ENCODE measurements around the gene STARD10.

STARD10 gene

GRCh38 chr11:72763823-72764222, 30.0 kb downstream of the STARD10 start:
- no peak for DNase-seq (ENCODE audit: low read depth in 2 of 2)

GRCh38 chr11:72762641-72763304, 31.1 kb downstream of the STARD10 start:
- DNase-seq (ENCODE audit: low read depth in 2 of 2): no peak

GRCh38 chr11:72760539-72761405, 33.1 kb downstream of the STARD10 start:
- no peak for DNase-seq (ENCODE audit: low read depth in 2 of 2)

GRCh38 chr11:72759468-72759985, 34.3 kb downstream of the STARD10 start:
- no peak for DNase-seq (ENCODE audit: low read depth in 2 of 2)

GRCh38 chr11:72758690-72759389, 35.0 kb downstream of the STARD10 start:
- no peak for DNase-seq (ENCODE audit: low read depth in 2 of 2)

GRCh38 chr11:72758304-72758689, 35.5 kb downstream of the STARD10 start:
- DNase-seq (ENCODE audit: low read depth in 2 of 2): no peak

- DNase-seq (ENCODE audit: low read depth in 2 of 2): no peak
These were observed 38.0 kb downstream of the STARD10 start for GRCh38 chr11:72755713-72756285.

- no peak for DNase-seq (ENCODE audit: low read depth in 2 of 2)
These were observed 39.2 kb downstream of the STARD10 start for GRCh38 chr11:72754544-72755155.

GRCh38 chr11:72754149-72754543, 39.7 kb downstream of the STARD10 start:
- DNase-seq (ENCODE audit: low read depth in 2 of 2): no peak

- DNase-seq (ENCODE audit: low read depth in 2 of 2): no peak
These were observed 40.3 kb downstream of the STARD10 start for GRCh38 chr11:72753341-72754148.

- peak; percentile 59 to 60 for DNase-seq (ENCODE audit: low read depth in 2 of 2)
These were observed 41.5 kb downstream of the STARD10 start, which contains the start of gene ARAP1 for GRCh38 chr11:72752088-72752914. ARAP1 (minus strand) TSS chr11:72752408; CDS start chr11:72727128, 25,280 bp downstream.

GRCh38 chr11:72751116-72752087, 42.4 kb downstream of the STARD10 start:
- no peak for DNase-seq (ENCODE audit: low read depth in 2 of 2)

- no peak for DNase-seq (ENCODE audit: low read depth in 2 of 2)
These were observed 43.2 kb downstream of the STARD10 start for GRCh38 chr11:72750556-72751115.

- no peak for DNase-seq (ENCODE audit: low read depth in 2 of 2)
These were observed 43.8 kb downstream of the STARD10 start for GRCh38 chr11:72750086-72750485.

GRCh38 chr11:72747289-72747855, 46.5 kb downstream of the STARD10 start:
- no peak for DNase-seq (ENCODE audit: low read depth in 2 of 2)

- no peak for DNase-seq (ENCODE audit: low read depth in 2 of 2)
These were observed 47.0 kb downstream of the STARD10 start for GRCh38 chr11:72746821-72747220.

- DNase-seq (ENCODE audit: low read depth in 2 of 2): no peak
These were observed 47.8 kb downstream of the STARD10 start for GRCh38 chr11:72745925-72746550.

Data from stimulated activated CD8-positive, alpha-beta memory T cell treated with anti-CD3 and anti-CD28 coated beads, Interleukin-2, amount 100 ng/mL, for 48 hours (primary cell).